ENCODE results near the gene GABRR1. TPM values are rescaled to one million over a fixed set of nuclear protein-coding genes. Genes with fewer than 3 reads are reported as not detected.
"Not testable (repeated sequence)": the region's sequence is repeated elsewhere in the genome, so short reads cannot be mapped to it uniquely, and the experiment has no call there.

GABRR1 gene
- total RNA-seq, 6 experiments from 2014 or later, result not detected

- H3K27me3 Mint-ChIP-seq (ENCODE audit: insufficient read depth), result peaks cover 6% of the 10 kb centered on the region; the same call in 1 of the 2 replicates
These were observed 85.1 kb downstream of the GABRR1 start for GRCh38 chr6:89132057-89132456.

DNA sequence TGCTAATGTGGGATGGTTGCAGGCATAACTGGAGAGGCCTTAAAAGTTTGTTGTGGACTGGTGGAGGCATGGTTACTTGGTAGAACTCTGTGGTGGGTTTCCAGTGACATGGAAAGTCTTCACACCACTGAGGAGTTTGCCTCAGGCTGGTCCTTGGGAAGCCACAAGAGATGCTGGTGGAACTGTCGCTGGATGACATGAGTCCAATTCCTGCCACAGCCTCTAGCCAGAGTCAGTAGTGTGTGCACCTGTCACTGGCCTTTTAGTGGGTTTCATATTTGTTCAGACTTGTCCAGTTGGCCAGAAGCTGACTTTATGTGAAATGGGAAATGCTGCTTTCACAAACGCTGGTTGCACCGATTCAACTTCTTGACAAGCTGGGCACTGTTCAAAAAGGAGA is 85.6 kb downstream of the GABRR1 start:
- peaks cover 5% of the 10 kb centered on the region for H3K36me3 Mint-ChIP-seq (ENCODE audit: low read depth)
- no peaks in the 10 kb centered on the region for H3K4me1 Mint-ChIP-seq (ENCODE audit: low read depth)
- peaks cover 6% of the 10 kb centered on the region; the same call in 1 of the 2 replicates for H3K27me3 Mint-ChIP-seq (ENCODE audit: insufficient read depth)
- H3K27ac Mint-ChIP-seq, result no peak overlapping the region
- H3K4me3 Mint-ChIP-seq, result no peak overlapping the region
- no peak for DNase-seq
- peaks cover 8% of the 10 kb centered on the region for H3K9me3 Mint-ChIP-seq
- TF ChIP-seq CTCF (IDR thresholded peaks at IDR 0.05), result no peak

More at GRCh38 chr6:89132057-89132456, 85.1 kb downstream of the GABRR1 start:
- no peak for DNase-seq
- H3K27ac Mint-ChIP-seq, result no peak overlapping the region
- H3K4me1 Mint-ChIP-seq (ENCODE audit: low read depth), result no peaks in the 10 kb centered on the region
- peaks cover 8% of the 10 kb centered on the region for H3K9me3 Mint-ChIP-seq
- H3K36me3 Mint-ChIP-seq (ENCODE audit: low read depth), result peaks cover 5% of the 10 kb centered on the region
- no peak for TF ChIP-seq CTCF (IDR thresholded peaks at IDR 0.05)
- H3K4me3 Mint-ChIP-seq, result no peak overlapping the region

DNA sequence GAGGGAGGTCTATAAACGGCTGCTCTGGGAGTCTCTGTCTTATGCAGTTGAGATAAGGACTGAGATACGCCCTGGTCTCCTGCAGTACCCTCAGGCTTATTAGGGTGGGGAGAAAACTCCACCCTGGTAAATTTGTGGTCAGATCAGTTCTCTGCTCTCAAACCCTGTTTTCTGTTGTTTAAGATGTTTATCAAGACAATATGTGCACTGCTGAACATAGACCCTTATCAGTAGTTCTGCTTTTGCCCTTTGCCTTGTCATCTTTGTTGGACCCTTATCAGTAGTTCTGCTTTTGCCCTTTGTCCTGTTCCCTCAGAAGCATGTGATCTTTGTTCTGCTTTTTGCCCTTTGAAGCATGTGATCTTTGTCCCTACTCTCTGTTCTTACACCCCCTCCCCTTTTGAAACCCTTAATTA is 88.9 kb downstream of the GABRR1 start:
- not testable (repeated sequence) for H3K4me3 Mint-ChIP-seq, H3K9me3 Mint-ChIP-seq

More for the DNA sequence above, 88.9 kb downstream of the GABRR1 start:
- not testable (repeated sequence) for H3K4me1 Mint-ChIP-seq (ENCODE audit: low read depth); H3K27ac Mint-ChIP-seq; H3K27me3 Mint-ChIP-seq (ENCODE audit: insufficient read depth); H3K36me3 Mint-ChIP-seq (ENCODE audit: low read depth); DNase-seq

Other genes with a start within 250 kb of the GABRR1 start
- gene PNRC1, start 136.6 kb downstream of the GABRR1 start, total RNA-seq (2021; fragmentation: NEBNext Ultra II Directional; extraction: Animal tissue kit (Norgen Biotek cat#: 25700)), result 10 to 100 TPM; 42.2 to 63.2 (median 52.8) TPM
- gene SRSF12, start 99.3 kb downstream of the GABRR1 start, total RNA-seq (2021; fragmentation: NEBNext Ultra II Directional; extraction: Animal tissue kit (Norgen Biotek cat#: 25700)), result not detected
- gene PM20D2, start 71.3 kb downstream of the GABRR1 start, total RNA-seq (2021; fragmentation: NEBNext Ultra II Directional; extraction: Animal tissue kit (Norgen Biotek cat#: 25700)), result 1 to 10 TPM; 3.0 to 4.9 (median 3.2) TPM
- under 1 TPM in 4 of 6 experiments, not detected in 2; 0.10 to 0.24 (median 0.12) TPM for gene GABRR2, start 97.9 kb upstream of the GABRR1 start, total RNA-seq (2021; fragmentation: NEBNext Ultra II Directional; extraction: Animal tissue kit (Norgen Biotek cat#: 25700))
- gene UBE2J1, start 135.4 kb upstream of the GABRR1 start, total RNA-seq (2021; fragmentation: NEBNext Ultra II Directional; extraction: Animal tissue kit (Norgen Biotek cat#: 25700)), result 10 to 100 TPM; 35.9 to 45.2 (median 41.9) TPM
- not detected for gene RRAGD, start 194.9 kb upstream of the GABRR1 start, total RNA-seq (2021; fragmentation: NEBNext Ultra II Directional; extraction: Animal tissue kit (Norgen Biotek cat#: 25700))
- not detected for gene ANKRD6, start 215.8 kb upstream of the GABRR1 start, total RNA-seq (2021; fragmentation: NEBNext Ultra II Directional; extraction: Animal tissue kit (Norgen Biotek cat#: 25700))

Data from HFFc6 (cell line).